ENCODE data around the gene NPM1. TPM values are rescaled to one million over a fixed set of nuclear protein-coding genes. Genes with fewer than 3 reads are reported as not detected.
"Not testable (repeated sequence)": the region's sequence is repeated elsewhere in the genome, so short reads cannot be mapped to it uniquely, and the experiment has no call there.

Gene NPM1
- total RNA-seq, 4 donors from 2014 or later, result 1,265 to 21,851 (median 1,493) TPM

GRCh38 chr5:171366645-171367044 is 21.0 kb upstream of the NPM1 start:
- no peaks in the 10 kb centered on the region for H3K4me1 ChIP-seq
- DNase-seq, result no peak
- no peaks in the 10 kb centered on the region for H3K36me3 ChIP-seq
- no peaks in the 10 kb centered on the region for H3K9me3 ChIP-seq
- TF ChIP-seq POLR2A (IDR thresholded peaks at IDR 0.05) (no peak), CTCF (IDR thresholded peaks at IDR 0.05) (no peak)
- no peak overlapping the region for H3K4me3 ChIP-seq
- no peaks in the 10 kb centered on the region for H3K27me3 ChIP-seq
- no peak overlapping the region for H3K27ac ChIP-seq
- intact Hi-C loops (cut with DNase I; ENCODE audit: low total_unique reads), result no loop called here

GRCh38 chr5:171367424-171368370 is 20.0 kb upstream of the NPM1 start:
- Histone ChIP-seq H3K4me3 (no peak overlapping the region), H3K27me3 (no peaks in the 10 kb centered on the region), H3K27ac (no peak overlapping the region), H3K9me3 (no peaks in the 10 kb centered on the region), H3K4me1 (no peaks in the 10 kb centered on the region), H3K36me3 (no peaks in the 10 kb centered on the region)
- TF ChIP-seq CTCF (IDR thresholded peaks at IDR 0.05), result no peak
- no peak for TF ChIP-seq POLR2A (IDR thresholded peaks at IDR 0.05)
- intact Hi-C loops (cut with DNase I; ENCODE audit: low total_unique reads), result no loop called here
- no peak for DNase-seq

GRCh38 chr5:171369056-171369455 is 18.6 kb upstream of the NPM1 start:
- DNase-seq, result no peak
- no peak overlapping the region for H3K4me3 ChIP-seq
- H3K4me1 ChIP-seq, result no peaks in the 10 kb centered on the region
- no peaks in the 10 kb centered on the region for H3K9me3 ChIP-seq
- intact Hi-C loops (cut with DNase I; ENCODE audit: low total_unique reads), result no loop called here
- H3K27ac ChIP-seq, result no peak overlapping the region
- TF ChIP-seq POLR2A (IDR thresholded peaks at IDR 0.05) (no peak), CTCF (IDR thresholded peaks at IDR 0.05) (no peak)
- H3K36me3 ChIP-seq, result no peaks in the 10 kb centered on the region
- no peaks in the 10 kb centered on the region for H3K27me3 ChIP-seq

DNA sequence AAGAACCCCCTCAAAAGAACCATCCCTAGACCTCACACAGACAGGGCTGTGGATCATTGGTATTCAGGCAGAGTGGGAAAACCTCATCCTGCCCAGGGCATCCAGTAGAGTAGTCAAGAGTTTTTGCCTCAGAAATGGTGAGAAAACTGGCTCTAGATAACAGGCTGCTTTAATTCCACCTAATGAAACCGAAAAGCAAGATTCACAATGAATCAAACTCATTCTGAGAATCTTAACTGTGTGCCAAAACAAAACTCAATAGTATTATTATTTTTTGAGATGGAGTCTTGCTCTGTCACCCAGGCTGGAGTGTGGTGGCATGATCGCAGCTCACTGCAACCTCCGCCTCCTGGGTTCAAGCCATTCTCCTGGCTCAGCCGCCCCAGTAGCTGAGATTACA is 17.8 kb upstream of the NPM1 start:
- intact Hi-C loops (cut with DNase I; ENCODE audit: low total_unique reads), result no loop called here
- no peak for DNase-seq
- H3K4me1 ChIP-seq, result no peaks in the 10 kb centered on the region
- H3K27me3 ChIP-seq, result no peaks in the 10 kb centered on the region
- no peak overlapping the region for H3K27ac ChIP-seq
- no peaks in the 10 kb centered on the region for H3K36me3 ChIP-seq
- H3K4me3 ChIP-seq, result no peak overlapping the region
- no peaks in the 10 kb centered on the region for H3K9me3 ChIP-seq
- TF ChIP-seq CTCF (IDR thresholded peaks at IDR 0.05), result no peak
- no peak for TF ChIP-seq POLR2A (IDR thresholded peaks at IDR 0.05)

GRCh38 chr5:171370881-171371280 is 16.8 kb upstream of the NPM1 start:
- H3K9me3 ChIP-seq; H3K27ac ChIP-seq; intact Hi-C loops (cut with DNase I; ENCODE audit: low total_unique reads); H3K27me3 ChIP-seq; H3K4me3 ChIP-seq; DNase-seq; H3K4me1 ChIP-seq; H3K36me3 ChIP-seq: not testable (repeated sequence)

Data from uterus (tissue), 4 donors.